SK-N-SH (cell line): Measurements from ENCODE around the gene MRM2. TPM values are rescaled to one million over a fixed set of nuclear protein-coding genes. Genes with fewer than 3 reads are reported as not detected.

Experiments
- CTCF ChIA-PET: fragments of 300-600, 350-600 bp; formaldehyde crosslinking; extraction: SDS; loops from one replicate; lab custom pipeline; 2021; lab: Yijun Ruan, JAX
- POLR2A ChIA-PET: fragments of 350-600 bp; sonication (Branson Sonifier 250); formaldehyde crosslinking; extraction: SDS; loops from one replicate; lab custom pipeline; 2020; ENCODE audit warnings: antibody characterized with exemption, inconsistent platforms; lab: Yijun Ruan, JAX
- DNase-seq: peaks from one replicate; pipeline ENCODE4 v3.0.0; 2012
- H2AFZ ChIP-seq: fragments of 200-600 bp; sonication (generic); 2 replicates; pipeline ENCODE4 v1.8.1; 2016; ENCODE audit warnings: antibody characterized with exemption, mild to moderate bottlenecking, low read depth
- H3F3A ChIP-seq: fragments of 200-600 bp; sonication (generic); replicated peaks from 2 replicates; pipeline ENCODE3; 2016; ENCODE audit warnings: antibody characterized with exemption, mild to moderate bottlenecking; ENCODE audit not compliant: insufficient read depth
- H3K27ac ChIP-seq, 2 experiments: fragments of 200-500 bp in 1 of 2; fragments of 200-600 bp in 1 of 2; sonication (Bioruptor generic) in 1 of 2; sonication (generic), shearing (Covaris generic) in 1 of 2; 2 replicates each; pipeline versions ENCODE4 v1.5.1 to v1.6.1; 2014 to 2016; ENCODE audit warnings: low read depth in 2 of 2, inconsistent platforms in 1 of 2, low read length in 1 of 2, mild to moderate bottlenecking in 1 of 2, mixed read lengths in 1 of 2
- H3K27me3 ChIP-seq: fragments of 200-600 bp; sonication (generic), shearing (Covaris generic); 2 replicates; pipeline ENCODE4 v1.6.1; 2016; ENCODE audit warnings: mixed run types; ENCODE audit not compliant: insufficient read depth
- H3K36me3 ChIP-seq, 2 experiments: fragments of 200-500 bp in 1 of 2; fragments of 200-600 bp in 1 of 2; sonication (Bioruptor generic) in 1 of 2; sonication (generic) in 1 of 2; replicated peaks in 1 of 2; 2 replicates each; pipeline versions ENCODE3 to v1.5.1; 2014 to 2016; ENCODE audit warnings: low read length in 1 of 2, mild to moderate bottlenecking in 1 of 2; ENCODE audit not compliant: insufficient read depth in 2 of 2, control insufficient read depth in 1 of 2
- H3K4me1 ChIP-seq, 2 experiments: fragments of 200-500 bp in 1 of 2; fragments of 200-600 bp in 1 of 2; sonication (Bioruptor generic) in 1 of 2; sonication (generic), shearing (Covaris generic) in 1 of 2; 2 replicates each; pipeline versions ENCODE4 v1.5.1 to v1.6.1; 2014 to 2016; ENCODE audit warnings: low read depth in 1 of 2, low read length in 1 of 2, mixed run types in 1 of 2; ENCODE audit not compliant: insufficient read depth in 2 of 2, control insufficient read depth in 1 of 2
- H3K4me2 ChIP-seq: fragments of 200-600 bp; sonication (generic), shearing (Covaris generic); 2 replicates; pipeline ENCODE4 v1.6.1; 2017; ENCODE audit warnings: mixed run types
- H3K4me3 ChIP-seq, 2 experiments: fragments of 200-500 bp in 1 of 2; fragments of 200-600 bp in 1 of 2; sonication (Bioruptor generic) in 1 of 2; sonication (generic), shearing (Covaris generic) in 1 of 2; 2 replicates each; pipeline versions ENCODE4 v1.5.1 to v1.8.1; 2014 to 2016; ENCODE audit warnings: low read depth in 2 of 2, inconsistent platforms in 1 of 2, low read length in 1 of 2, mild to moderate bottlenecking in 1 of 2, mixed read lengths in 1 of 2, moderate library complexity in 1 of 2
- H3K79me2 ChIP-seq: fragments of 200-600 bp; sonication (generic); 2 replicates; pipeline ENCODE4 v1.8.1; 2017; ENCODE audit warnings: mild to moderate bottlenecking; ENCODE audit not compliant: insufficient read depth
- H3K9ac ChIP-seq: fragments of 200-600 bp; sonication (generic); 2 replicates; pipeline ENCODE4 v1.6.1; 2017; ENCODE audit warnings: mixed run types
- H3K9me2 ChIP-seq: fragments of 200-600 bp; sonication (generic); 2 replicates; pipeline ENCODE4 v1.6.1; 2017; ENCODE audit warnings: mixed run types
- H3K9me3 ChIP-seq: fragments of 200-600 bp; sonication (generic); 2 replicates; pipeline ENCODE4 v1.6.1; 2017; ENCODE audit warnings: mixed run types, mild to moderate bottlenecking, moderate library complexity
- H4K20me1 ChIP-seq: fragments of 200-600 bp; sonication (generic); 2 replicates; pipeline ENCODE4 v1.6.1; 2017; ENCODE audit warnings: mild to moderate bottlenecking, mixed run types; ENCODE audit not compliant: insufficient read depth
- CHD2 ChIP-seq: fragments of 150-350 bp; IDR thresholded peaks from 2 replicates; pipeline ENCODE4 v1.6.1; 2018; ENCODE audit warnings: low read length; ENCODE audit not compliant: partially characterized antibody
- CTCF ChIP-seq: fragments of 200-600 bp; sonication (generic); IDR thresholded peaks from 2 replicates; pipeline ENCODE4 v1.6.1; 2017; ENCODE audit warnings: antibody characterized with exemption, mild to moderate bottlenecking, moderate library complexity
- EP300 ChIP-seq, 2 experiments: IDR thresholded peaks; 2 replicates each; pipeline versions ENCODE4 v1.4.0 to v1.6.1; 2012; ENCODE audit warnings: borderline replicate concordance in 1 of 2, low read depth in 1 of 2, low read length in 1 of 2
- EZH2phosphoT487 ChIP-seq: fragments of 200-600 bp; sonication (generic); IDR thresholded peaks from 2 replicates; pipeline ENCODE4 v1.6.1; 2017; ENCODE audit warnings: low read depth, mixed run types, mild to moderate bottlenecking, antibody characterized with exemption, moderate library complexity, borderline replicate concordance
- FOSL2 ChIP-seq: IDR thresholded peaks from 2 replicates; pipeline ENCODE4 v1.4.0; 2012; ENCODE audit warnings: low read depth, mild to moderate bottlenecking, moderate library complexity, borderline replicate concordance
- FOXJ3 ChIP-seq: sonication (generic); formaldehyde crosslinking; IDR thresholded peaks from 2 replicates; pipeline ENCODE4 v1.5.1; 2020; ENCODE audit warnings: mild to moderate bottlenecking, missing genetic modification reagents
- FOXM1 ChIP-seq: IDR thresholded peaks from 2 replicates; pipeline ENCODE4 v1.4.0; 2012; ENCODE audit warnings: low read depth, mild to moderate bottlenecking
- GATA2 ChIP-seq: sonication (generic); formaldehyde crosslinking; IDR thresholded peaks from 2 replicates; pipeline ENCODE4 v1.5.0; 2020; ENCODE audit warnings: mild to moderate bottlenecking, missing genetic modification reagents
- IRF3 ChIP-seq: fragments of 150-350 bp; IDR thresholded peaks from 2 replicates; pipeline ENCODE4 v1.6.1; 2016; ENCODE audit warnings: mild to moderate bottlenecking, low read depth, low read length
- JUND ChIP-seq: IDR thresholded peaks from 2 replicates; pipeline ENCODE4 v1.4.0; 2012
- MAX ChIP-seq: IDR thresholded peaks from 2 replicates; pipeline ENCODE4 v1.4.0; 2012; ENCODE audit warnings: low read depth
- MXI1 ChIP-seq: IDR thresholded peaks from 2 replicates; pipeline ENCODE4 v1.6.1; 2012; ENCODE audit warnings: mild to moderate bottlenecking, low read depth, low read length, improper control_type of control experiment
- NFIC ChIP-seq: IDR thresholded peaks from 2 replicates; pipeline ENCODE4 v1.4.0; 2012; ENCODE audit warnings: borderline replicate concordance
- RCOR1 ChIP-seq: fragments of 150-350 bp; IDR thresholded peaks from 2 replicates; pipeline ENCODE4 v1.6.1; 2017; ENCODE audit warnings: antibody characterized with exemption, low read length
- REST ChIP-seq: IDR thresholded peaks from 2 replicates; pipeline ENCODE4 v1.6.1; 2012; ENCODE audit warnings: mild to moderate bottlenecking, low read depth, low read length, moderate library complexity
- RFX5 ChIP-seq: IDR thresholded peaks from 2 replicates; pipeline ENCODE4 v1.6.1; 2012; ENCODE audit warnings: mild to moderate bottlenecking, improper control_type of control experiment, low read length
- SMC3 ChIP-seq: IDR thresholded peaks from 2 replicates; pipeline ENCODE4 v1.6.1; 2012; ENCODE audit warnings: low read depth, low read length, improper control_type of control experiment
- YY1 ChIP-seq: IDR thresholded peaks from 2 replicates; pipeline ENCODE4 v1.4.0; 2012; ENCODE audit warnings: low read depth, mild to moderate bottlenecking
- ZBTB33 ChIP-seq: IDR thresholded peaks from 2 replicates; pipeline ENCODE4 v1.4.0; 2012; ENCODE audit warnings: low read depth, borderline replicate concordance
- WGBS: methylation state at CpG from one replicate; pipeline ENCODE4 v1.1.6; 2017; ENCODE audit warnings: low lambda C conversion rate; 5-methylcytosine and 5-hydroxymethylcytosine counted together
- polyA plus RNA-seq, 3 experiments: library from polyadenylated mRNA; depleted of rRNA; stranded (reverse); fragments of >200 nt; gene quantifications; 2 replicates each; pipeline ENCODE4 v1.2.3, GENCODE V29; 2012

The MRM2 gene
- polyA plus RNA-seq, 1 of the 3 experiments (the other 2 are of a cell fraction) = 30.7 TPM

GRCh38 chr7:2217206-2217605 is 24.8 kb downstream of the MRM2 start:
- Histone ChIP-seq H3F3A (no peaks in the 10 kb centered on the region), H3K4me3 (no peak overlapping the region), H3K9ac (no peak overlapping the region), H2AFZ (no peak overlapping the region), H3K9me2 (no peaks in the 10 kb centered on the region), H3K9me3 (no peaks in the 10 kb centered on the region), H3K4me1 (no peaks in the 10 kb centered on the region), H4K20me1 (peaks cover 12% of the 10 kb centered on the region; the same call in 1 of the 2 replicates), H3K27me3 (no peaks in the 10 kb centered on the region), H3K36me3 (peaks cover 41 to 58% of the 10 kb centered on the region in 2 experiments), H3K79me2 (peaks cover 20% of the 10 kb centered on the region; the same call in 1 of the 2 replicates), H3K4me2 (no peak overlapping the region), H3K27ac (no peak overlapping the region)
- TF ChIP-seq NFIC = no peak
- no peak for TF ChIP-seq MXI1
- TF ChIP-seq GATA2 (CRISPR knock-in tag) = no peak
- TF ChIP-seq EP300 (IDR thresholded peaks at IDR 0.05; ENCODE audit: borderline replicate concordance in 1 of 2, low read depth in 1 of 2, low read length in 1 of 2) = no peak
- no peak for TF ChIP-seq FOXM1
- no peak for TF ChIP-seq SMC3
- TF ChIP-seq JUND = no peak
- ChIA-PET POLR2A (interaction anchor here (0.7 kb wide), 1 partner anchor 12 kb away, joined by 4 read pairs; no protein-coding TSS in a partner anchor), CTCF (interaction anchor here (0.6 to 1.4 kb wide), 5 partner anchors 22 to 269 kb away, joined by 3 to 4 read pairs (median 3); no protein-coding TSS in a partner anchor)
- 90% methylated on average over 10 of the region's 10 CpGs for WGBS
- no peak for DNase-seq

GRCh38 chr7:2215851-2216250 is 26.2 kb downstream of the MRM2 start:
- CTCF ChIA-PET = interaction anchor here (1.0 to 1.4 kb wide), 4 partner anchors 10 to 132 kb away, joined by 3 to 4 read pairs (median 3); no protein-coding TSS in a partner anchor
- Histone ChIP-seq H3K27me3 (no peaks in the 10 kb centered on the region), H3K36me3 (peaks cover 52 to 64% of the 10 kb centered on the region in 2 experiments)

More at GRCh38 chr7:2215851-2216250, 26.2 kb downstream of the MRM2 start:
- no peaks in the 10 kb centered on the region for H3K9me2 ChIP-seq
- peaks cover 9% of the 10 kb centered on the region; the same call in 1 of the 2 replicates for H3K79me2 ChIP-seq
- no peak for TF ChIP-seq MXI1
- no peak for TF ChIP-seq YY1
- TF ChIP-seq RCOR1 = no peak
- TF ChIP-seq IRF3 = no peak
- no peak for TF ChIP-seq EZH2phosphoT487
- TF ChIP-seq REST = no peak
- TF ChIP-seq CHD2 = no peak
- no peak for TF ChIP-seq RFX5
- no peak for TF ChIP-seq MAX
- no peak for TF ChIP-seq CTCF
- no peak for TF ChIP-seq ZBTB33
- TF ChIP-seq FOSL2 = no peak
- no peak for TF ChIP-seq FOXJ3 (CRISPR knock-in tag)
- H3K4me1 ChIP-seq = no peaks in the 10 kb centered on the region
- H3K4me2 ChIP-seq = no peak overlapping the region
- H4K20me1 ChIP-seq = peaks cover 11% of the 10 kb centered on the region; the same call in 1 of the 2 replicates
- no peaks in the 10 kb centered on the region for H3F3A ChIP-seq
- no peak overlapping the region for H3K9ac ChIP-seq
- H3K9me3 ChIP-seq = no peaks in the 10 kb centered on the region
- no peak overlapping the region for H3K27ac ChIP-seq
- POLR2A ChIA-PET = no interaction called here
- DNase-seq = no peak
- H3K4me3 ChIP-seq = no peak overlapping the region
- no peak overlapping the region for H2AFZ ChIP-seq
- WGBS = 89% methylated on average over 17 of the region's 17 CpGs
